Measurements from ENCODE around the gene PER2.

DNA sequence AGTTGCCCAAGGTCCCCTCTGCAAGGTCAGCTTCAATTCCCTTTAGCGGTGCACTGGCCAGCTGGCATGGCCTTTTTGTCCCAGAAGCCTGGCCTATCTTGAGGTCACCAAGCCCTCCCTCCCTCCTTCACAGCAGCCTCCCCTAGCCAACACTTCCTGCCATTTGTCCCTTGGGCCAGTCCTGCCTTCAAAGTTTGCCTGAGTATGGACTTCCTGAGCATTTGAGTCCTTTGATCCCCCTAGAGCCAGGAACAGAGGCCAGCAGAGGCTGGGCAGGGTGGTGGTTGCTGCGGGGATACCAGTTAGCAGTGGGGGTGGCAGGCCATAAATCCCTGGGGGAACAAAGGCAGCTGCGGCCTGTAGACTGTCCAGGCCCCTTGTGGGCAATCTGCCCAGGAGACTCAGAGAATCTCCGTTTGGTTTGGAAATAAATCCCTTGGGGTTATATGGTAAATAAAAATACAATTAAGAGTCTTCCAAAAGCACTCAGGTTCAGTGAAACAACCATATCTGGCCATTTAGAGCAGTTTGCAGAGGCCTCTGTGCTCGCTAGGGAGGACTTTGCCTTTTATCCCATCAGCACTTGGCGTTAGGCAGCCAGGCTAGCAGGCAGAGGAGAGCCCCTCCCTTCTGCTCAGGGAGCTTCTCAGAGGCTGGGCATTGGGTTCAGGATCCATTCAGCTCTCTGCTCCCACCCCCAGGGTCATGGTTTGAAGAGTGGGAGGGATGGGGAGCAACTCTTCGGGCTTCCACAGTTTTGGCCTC lies 45.5 kb downstream of the PER2 start:
- TF ChIP-seq CTCF (IDR thresholded peaks at IDR 0.05) = peak in 1 of 6 experiments; percentile 13
- no peak for TF ChIP-seq POLR2A (IDR thresholded peaks at IDR 0.05)
